HG03139 (cell line): Measurements from ENCODE around the gene EEIG1.
A peak's percentile ranks its signal among the peaks of the same experiment; 100 is the strongest.
"Not testable (repeated sequence)": the region's sequence is repeated elsewhere in the genome, so short reads cannot be mapped to it uniquely, and the experiment has no call there.

Source experiments
- ATAC-seq: cut with Tn5 transposase; IDR thresholded peaks from one replicate; pipeline ENCODE4 v1.9.1; 2021; ENCODE audit not compliant: unreplicated experiment

Gene EEIG1

GRCh38 chr9:127980706-127981558, at the start of gene EEIG1:
Gene EEIG1, minus strand, starts transcription at chr9:127980989. Its CDS starts 852 bp downstream, at chr9:127980137.
- peak; percentile 69 for ATAC-seq

GRCh38 chr9:128027705-128028104, 46.9 kb upstream of the EEIG1 start:
- no peak for ATAC-seq

- ATAC-seq: no peak
Measured at GRCh38 chr9:128026773-128027541, 46.2 kb upstream of the EEIG1 start.

GRCh38 chr9:128026255-128026772, 45.5 kb upstream of the EEIG1 start:
- no peak for ATAC-seq

- ATAC-seq: no peak
Measured at GRCh38 chr9:128025736-128026135, 44.9 kb upstream of the EEIG1 start.

- no peak for ATAC-seq
Measured at GRCh38 chr9:128024761-128025308, 44.0 kb upstream of the EEIG1 start.

GRCh38 chr9:128023671-128024070, 42.9 kb upstream of the EEIG1 start:
- ATAC-seq: not testable (repeated sequence)

- no peak for ATAC-seq
Measured at GRCh38 chr9:128022886-128023285, 42.1 kb upstream of the EEIG1 start.

GRCh38 chr9:128021098-128021497, 40.3 kb upstream of the EEIG1 start:
- no peak for ATAC-seq

- no peak for ATAC-seq
Measured at GRCh38 chr9:128020692-128021091, 39.9 kb upstream of the EEIG1 start.

GRCh38 chr9:128015696-128016095, 34.9 kb upstream of the EEIG1 start:
- no peak for ATAC-seq

GRCh38 chr9:128011071-128011817, 30.5 kb upstream of the EEIG1 start:
- ATAC-seq: no peak

GRCh38 chr9:128009639-128010038, 28.9 kb upstream of the EEIG1 start:
- ATAC-seq: no peak

GRCh38 chr9:128008171-128008570, 27.4 kb upstream of the EEIG1 start:
- no peak for ATAC-seq

GRCh38 chr9:128007566-128008138, 26.9 kb upstream of the EEIG1 start:
- ATAC-seq: peak; percentile 51

- ATAC-seq: no peak
Measured at GRCh38 chr9:128006332-128006996, 25.7 kb upstream of the EEIG1 start.

GRCh38 chr9:128005923-128006322, 25.1 kb upstream of the EEIG1 start:
- ATAC-seq: no peak

GRCh38 chr9:128003966-128004604, 23.3 kb upstream of the EEIG1 start:
- no peak for ATAC-seq

- ATAC-seq: no peak
Measured at GRCh38 chr9:128002959-128003358, 22.2 kb upstream of the EEIG1 start.
